ENCODE data around the gene PLA2G3.

DNA sequence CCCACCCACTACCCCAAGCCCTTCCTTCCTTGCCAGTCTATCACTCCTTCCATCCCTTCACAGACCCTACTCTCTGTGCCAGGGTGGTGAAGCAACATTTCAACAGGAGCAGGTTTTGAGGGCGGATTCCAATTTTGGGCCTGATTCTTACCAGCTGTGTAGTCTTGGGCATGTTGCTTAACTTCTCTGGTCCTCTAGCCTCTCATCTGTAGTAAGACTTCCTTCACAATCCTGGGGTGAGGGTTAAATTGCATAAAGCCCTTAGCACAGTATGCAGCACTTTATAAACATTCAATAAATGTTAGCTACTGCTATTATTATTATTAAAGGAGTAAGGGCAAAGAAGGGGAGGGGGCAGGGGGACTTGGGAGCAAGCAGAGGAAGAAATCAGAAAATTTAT, 14.7 kb upstream of the PLA2G3 start:
- TF ChIP-seq CTCF (IDR thresholded peaks at IDR 0.05) (no peak), POLR2A (IDR thresholded peaks at IDR 0.05) (no peak)

Data from ovary (tissue), 3 donors.